ENCODE measurements around the gene PKP1.

Gene PKP1

GRCh38 chr1:201326710-201327109, 43.4 kb downstream of the PKP1 start:
- TF ChIP-seq, protein P1, sequence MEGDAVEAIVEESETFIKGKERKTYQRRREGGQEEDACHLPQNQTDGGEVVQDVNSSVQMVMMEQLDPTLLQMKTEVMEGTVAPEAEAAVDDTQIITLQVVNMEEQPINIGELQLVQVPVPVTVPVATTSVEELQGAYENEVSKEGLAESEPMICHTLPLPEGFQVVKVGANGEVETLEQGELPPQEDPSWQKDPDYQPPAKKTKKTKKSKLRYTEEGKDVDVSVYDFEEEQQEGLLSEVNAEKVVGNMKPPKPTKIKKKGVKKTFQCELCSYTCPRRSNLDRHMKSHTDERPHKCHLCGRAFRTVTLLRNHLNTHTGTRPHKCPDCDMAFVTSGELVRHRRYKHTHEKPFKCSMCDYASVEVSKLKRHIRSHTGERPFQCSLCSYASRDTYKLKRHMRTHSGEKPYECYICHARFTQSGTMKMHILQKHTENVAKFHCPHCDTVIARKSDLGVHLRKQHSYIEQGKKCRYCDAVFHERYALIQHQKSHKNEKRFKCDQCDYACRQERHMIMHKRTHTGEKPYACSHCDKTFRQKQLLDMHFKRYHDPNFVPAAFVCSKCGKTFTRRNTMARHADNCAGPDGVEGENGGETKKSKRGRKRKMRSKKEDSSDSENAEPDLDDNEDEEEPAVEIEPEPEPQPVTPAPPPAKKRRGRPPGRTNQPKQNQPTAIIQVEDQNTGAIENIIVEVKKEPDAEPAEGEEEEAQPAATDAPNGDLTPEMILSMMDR (IDR thresholded peaks at IDR 0.05; ENCODE audit: borderline replicate concordance, insufficient read depth, low read depth, low read length): no peak

DNA sequence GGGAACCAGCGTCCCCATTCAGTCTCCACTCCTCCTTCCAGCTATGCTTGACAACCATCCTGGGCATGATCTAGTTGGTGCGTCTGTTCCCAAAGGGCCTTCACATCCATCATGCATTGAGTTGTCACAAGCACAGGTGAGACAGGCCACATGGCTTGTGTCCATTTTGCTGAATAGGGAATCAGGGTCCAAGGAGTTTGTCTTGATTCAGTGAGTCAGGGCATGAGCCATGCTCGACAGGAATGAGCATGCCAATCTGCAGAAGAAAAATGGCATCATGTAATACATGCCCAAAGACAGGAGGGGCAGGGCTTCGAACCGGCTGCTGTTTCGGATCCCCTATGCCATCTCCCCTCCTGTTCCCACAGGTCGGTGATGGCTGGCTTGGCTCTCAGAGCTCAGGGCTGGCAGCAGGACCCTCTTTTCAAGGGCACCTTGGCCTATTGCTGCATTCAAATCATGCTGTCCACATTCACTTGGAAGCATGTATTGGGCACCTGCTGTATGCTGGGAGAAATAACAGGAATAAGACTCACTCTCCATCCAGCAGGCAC, 44.5 kb downstream of the PKP1 start:
- TF ChIP-seq, protein P1 (IDR thresholded peaks at IDR 0.05; ENCODE audit: borderline replicate concordance, insufficient read depth, low read depth, low read length): no peak
- H3K4me3 ChIP-seq (ENCODE audit: low read depth, low read length): no peak overlapping the region

More at GRCh38 chr1:201326710-201327109, 43.4 kb downstream of the PKP1 start:
- no peak overlapping the region for H3K4me3 ChIP-seq (ENCODE audit: low read depth, low read length)

DNA sequence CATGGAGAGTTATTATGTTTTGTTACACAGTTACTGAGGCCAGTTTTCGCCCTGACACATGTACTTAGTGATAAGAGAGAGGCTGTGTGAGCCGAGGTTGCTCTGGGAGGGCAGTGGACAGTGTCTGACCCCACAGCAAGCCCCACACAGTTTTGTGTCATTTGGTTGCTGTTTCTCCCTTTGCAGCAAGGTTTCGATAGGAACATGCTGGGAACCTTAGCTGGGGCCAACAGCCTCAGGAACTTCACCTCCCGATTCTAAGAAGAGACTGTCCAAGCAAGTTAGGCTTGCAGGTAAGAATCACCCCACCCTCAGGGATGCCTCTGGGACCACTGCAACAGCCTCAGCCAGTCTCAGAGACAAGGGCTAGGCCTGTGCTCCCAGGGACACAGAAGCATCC, 45.3 kb downstream of the PKP1 start:
- TF ChIP-seq, protein P1 (IDR thresholded peaks at IDR 0.05; ENCODE audit: borderline replicate concordance, insufficient read depth, low read depth, low read length): no peak
- no peak overlapping the region for H3K4me3 ChIP-seq (ENCODE audit: low read depth, low read length)

DNA sequence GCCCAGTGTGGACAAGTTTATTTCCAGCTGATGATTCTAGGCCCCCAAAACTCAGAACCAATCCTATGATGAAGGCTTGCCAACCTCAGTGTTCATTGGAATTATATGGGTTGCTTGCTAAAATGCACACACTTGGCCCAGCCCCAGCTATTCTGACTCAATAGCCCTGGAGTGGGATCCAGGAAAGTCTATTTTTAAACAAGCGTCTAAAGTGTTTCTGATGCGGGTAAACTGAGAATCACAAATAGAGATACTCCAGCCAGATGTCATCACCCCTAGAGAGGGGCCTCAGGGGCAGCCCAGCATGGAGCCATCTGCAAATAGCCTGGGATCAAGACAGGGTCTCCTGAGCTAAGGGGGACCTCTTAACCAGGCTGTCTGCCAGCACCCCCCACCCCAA, 46.0 kb downstream of the PKP1 start:
- TF ChIP-seq, protein P1 (IDR thresholded peaks at IDR 0.05; ENCODE audit: borderline replicate concordance, insufficient read depth, low read depth, low read length): no peak
- no peak overlapping the region for H3K4me3 ChIP-seq (ENCODE audit: low read depth, low read length)

DNA sequence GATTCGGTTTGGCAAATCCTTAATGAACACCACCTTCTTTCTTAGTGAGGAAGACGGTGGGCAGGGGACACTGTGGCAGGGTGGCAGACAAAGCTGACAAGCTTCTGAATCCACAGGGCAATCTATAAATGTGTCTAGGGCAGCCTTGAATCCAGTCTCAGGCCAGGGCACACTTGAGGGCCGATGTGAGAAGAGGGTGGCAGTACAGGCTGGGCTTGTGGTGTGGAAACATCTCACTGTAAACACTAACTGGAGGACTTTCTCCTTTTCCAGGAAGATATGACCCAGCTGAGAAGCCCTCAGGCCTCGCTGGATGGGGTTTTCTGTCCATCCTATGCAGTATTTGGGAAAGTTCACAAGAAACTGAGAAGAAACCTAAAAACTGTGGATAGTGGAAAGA, 46.5 kb downstream of the PKP1 start:
- H3K4me3 ChIP-seq (ENCODE audit: low read depth, low read length): no peak overlapping the region
- TF ChIP-seq, protein P1 (IDR thresholded peaks at IDR 0.05; ENCODE audit: borderline replicate concordance, insufficient read depth, low read depth, low read length): no peak

DNA sequence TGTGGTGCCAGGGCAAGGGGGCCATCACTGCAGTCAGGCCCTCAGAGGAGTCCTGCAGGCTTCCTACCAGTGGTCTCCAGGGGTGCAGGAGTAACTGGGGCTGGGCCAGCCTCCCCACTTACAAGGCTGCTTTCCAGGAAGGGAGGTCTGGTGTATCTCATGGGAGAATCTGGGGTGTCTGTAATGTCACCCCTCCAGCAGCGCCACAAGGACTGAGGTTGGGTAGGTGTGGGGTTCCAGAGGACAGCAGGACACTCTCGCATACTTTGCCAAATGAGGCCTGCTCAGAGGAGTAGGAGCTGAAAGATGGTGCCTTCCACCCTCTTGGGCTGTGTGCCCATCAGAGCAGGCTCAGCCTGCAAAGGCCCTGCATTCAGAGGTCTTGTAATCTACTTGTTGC, 47.2 kb downstream of the PKP1 start:
- TF ChIP-seq, protein P1 (IDR thresholded peaks at IDR 0.05; ENCODE audit: borderline replicate concordance, insufficient read depth, low read depth, low read length): no peak
- no peak overlapping the region for H3K4me3 ChIP-seq (ENCODE audit: low read depth, low read length)

DNA sequence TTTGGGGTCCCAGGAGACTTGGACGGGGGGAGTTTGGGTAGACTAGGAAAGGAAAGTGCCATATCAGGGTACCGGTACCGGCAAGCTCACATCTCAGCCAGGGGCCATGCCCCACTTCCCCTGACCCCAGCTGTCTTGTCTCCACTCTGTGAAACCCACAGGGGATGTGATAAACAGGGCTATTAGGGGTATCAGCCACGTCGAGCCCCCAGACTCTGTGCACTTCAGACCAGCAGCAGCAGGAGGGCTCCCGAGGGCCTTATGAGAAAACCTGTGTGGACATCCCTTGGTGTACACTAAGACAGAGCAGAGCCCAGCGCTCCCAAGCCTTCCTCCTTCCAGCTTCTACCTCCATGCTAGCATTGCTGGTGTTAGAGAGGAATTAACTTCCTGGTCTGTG, 47.9 kb downstream of the PKP1 start:
- H3K4me3 ChIP-seq (ENCODE audit: low read depth, low read length): no peak overlapping the region
- TF ChIP-seq, protein P1 (IDR thresholded peaks at IDR 0.05; ENCODE audit: borderline replicate concordance, insufficient read depth, low read depth, low read length): no peak

Data from GM12875 (cell line).